Prostate gland (tissue), 2 donors: Measurements from ENCODE around the gene ELAVL1.

ENCODE experiments used
- POLR2A ChIP-seq: fragments of 450-650 bp; IDR thresholded peaks from one replicate; pipeline ENCODE4 v1.6.1; 2016; ENCODE audit warnings: antibody characterized with exemption, mild to moderate bottlenecking
- TF ChIP-seq, protein P1 (sequence below), 4 experiments: fragments of 200-600 bp in 2 of 4; fragments of 450-650 bp in 2 of 4; sonication (generic) in 2 of 4; IDR thresholded peaks; 1 replicate in 3 of 4; 2 replicates in 1 of 4; pipeline ENCODE4 v1.5.1; 2016 to 2019; ENCODE audit warnings: antibody characterized with exemption in 4 of 4, mild to moderate bottlenecking in 2 of 4, moderate library complexity in 2 of 4

DNA sequence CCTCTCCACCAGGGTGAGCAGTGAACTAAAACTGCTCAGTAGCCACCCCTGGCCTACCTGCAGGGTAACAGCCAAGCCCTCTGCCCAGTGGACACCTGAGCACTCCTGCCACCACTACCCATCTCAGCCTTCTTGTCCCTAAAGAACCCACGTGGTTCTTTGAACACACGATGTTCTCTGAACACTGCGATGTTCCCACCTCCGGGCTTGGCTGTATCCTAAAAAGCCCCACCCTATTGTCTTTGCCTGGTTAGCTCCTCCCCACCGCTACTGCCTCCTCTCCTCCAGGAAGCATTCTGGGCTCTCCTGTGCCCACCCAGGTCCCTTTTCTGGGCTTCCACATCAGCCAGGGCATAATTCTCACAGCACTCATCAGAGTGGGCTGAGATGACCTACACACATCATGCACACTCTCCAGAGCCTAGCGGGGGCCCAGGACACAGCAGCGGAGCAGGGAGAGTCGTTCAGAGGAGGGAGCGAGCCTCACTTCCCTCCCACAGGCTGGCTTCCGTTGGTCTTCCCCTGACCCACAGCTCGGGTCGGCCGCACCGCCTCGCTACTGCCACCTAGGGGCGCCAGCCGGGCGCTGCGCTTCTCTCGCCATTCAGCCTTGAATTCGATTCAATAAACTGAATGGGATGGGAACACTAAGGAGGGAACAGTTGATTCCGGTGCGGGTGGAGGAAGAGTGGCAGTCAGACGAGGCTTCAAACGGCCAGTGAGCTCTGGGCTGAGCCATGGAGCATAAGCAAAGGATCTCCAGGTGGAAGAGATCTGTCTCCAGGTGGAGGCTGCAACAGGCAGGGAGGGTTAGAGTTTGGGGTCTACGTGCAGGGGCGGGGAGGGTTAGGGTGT is 3.2 kb downstream of the ELAVL1 start:
- TF ChIP-seq, protein P1, sequence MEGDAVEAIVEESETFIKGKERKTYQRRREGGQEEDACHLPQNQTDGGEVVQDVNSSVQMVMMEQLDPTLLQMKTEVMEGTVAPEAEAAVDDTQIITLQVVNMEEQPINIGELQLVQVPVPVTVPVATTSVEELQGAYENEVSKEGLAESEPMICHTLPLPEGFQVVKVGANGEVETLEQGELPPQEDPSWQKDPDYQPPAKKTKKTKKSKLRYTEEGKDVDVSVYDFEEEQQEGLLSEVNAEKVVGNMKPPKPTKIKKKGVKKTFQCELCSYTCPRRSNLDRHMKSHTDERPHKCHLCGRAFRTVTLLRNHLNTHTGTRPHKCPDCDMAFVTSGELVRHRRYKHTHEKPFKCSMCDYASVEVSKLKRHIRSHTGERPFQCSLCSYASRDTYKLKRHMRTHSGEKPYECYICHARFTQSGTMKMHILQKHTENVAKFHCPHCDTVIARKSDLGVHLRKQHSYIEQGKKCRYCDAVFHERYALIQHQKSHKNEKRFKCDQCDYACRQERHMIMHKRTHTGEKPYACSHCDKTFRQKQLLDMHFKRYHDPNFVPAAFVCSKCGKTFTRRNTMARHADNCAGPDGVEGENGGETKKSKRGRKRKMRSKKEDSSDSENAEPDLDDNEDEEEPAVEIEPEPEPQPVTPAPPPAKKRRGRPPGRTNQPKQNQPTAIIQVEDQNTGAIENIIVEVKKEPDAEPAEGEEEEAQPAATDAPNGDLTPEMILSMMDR (IDR thresholded peaks at IDR 0.05) = peak; percentile 86 to 93 (median 90)
- no peak for TF ChIP-seq POLR2A
